HTR-8/SVneo (cell line): ENCODE measurements around the gene HEATR9.
"Not testable (repeated sequence)": the region's sequence is repeated elsewhere in the genome, so short reads cannot be mapped to it uniquely, and the experiment has no call there.

Source experiments
- DNase-seq: peaks from one replicate; pipeline ENCODE4 v3.0.0; 2011; ENCODE audit warnings: low spot score, mixed read lengths; ENCODE audit not compliant: insufficient read length
- FAIRE-seq: peaks from 2 replicates; lab custom pipeline; 2011; peaks lifted over from hg19 to GRCh38; lab: Jason Lieb, UNC

The HEATR9 gene, protein sequence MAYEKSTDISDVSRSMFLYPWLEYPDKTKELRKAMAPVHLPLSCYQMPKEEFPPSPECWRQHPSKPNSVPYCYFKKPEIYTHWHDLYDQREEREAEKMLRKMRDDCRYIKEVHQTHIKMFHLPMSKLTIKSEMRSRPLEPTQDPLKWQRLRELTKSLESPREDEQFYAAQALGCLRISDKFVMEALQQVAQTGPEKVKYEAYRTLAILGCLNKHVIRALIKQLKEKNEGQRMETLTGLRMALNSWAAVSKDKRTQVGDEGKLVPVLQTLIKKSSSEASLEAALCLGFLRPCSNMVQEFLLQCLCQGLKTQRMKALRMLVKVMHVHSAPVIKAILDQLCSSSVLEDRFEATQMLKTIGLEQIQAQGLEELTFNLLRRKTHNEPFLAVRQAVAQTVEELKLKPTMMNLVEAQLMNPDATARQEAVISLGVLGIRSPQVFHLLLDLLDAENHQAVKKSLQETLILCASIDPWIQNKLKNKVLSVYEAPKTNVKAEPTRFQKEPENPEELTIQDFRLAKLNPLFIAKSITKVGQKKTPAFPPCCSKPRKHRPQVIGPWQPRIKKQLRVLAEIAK

DNA sequence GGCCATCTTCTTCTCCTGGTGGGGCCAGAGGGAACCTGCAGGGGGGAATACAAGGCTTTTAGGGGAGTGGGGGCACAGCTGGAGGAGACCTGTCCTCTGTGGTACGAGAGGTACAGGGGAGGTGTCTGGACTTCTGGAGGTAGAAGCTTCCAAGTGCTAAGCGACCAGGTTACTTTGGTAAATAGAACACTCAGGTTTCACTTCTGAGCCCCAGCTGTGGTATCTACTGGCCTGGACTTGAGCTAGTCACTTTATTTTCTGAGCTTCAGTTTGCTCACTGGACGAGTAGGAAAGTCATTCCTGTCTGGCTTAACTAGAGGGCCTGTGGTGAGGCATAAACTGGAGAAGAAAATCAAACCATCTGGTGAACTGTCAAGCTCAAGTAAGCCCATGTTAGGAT is at the start of gene HEATR9:
HEATR9 (minus strand) TSS at position 155 of the 400 bp plus-strand sequence; CDS start at position 6, 149 bp downstream.
- no peak for FAIRE-seq

GRCh38 chr17:35917519-35918213 is 49.0 kb upstream of the HEATR9 start:
- no peak for FAIRE-seq

More for the DNA sequence above, at the start of gene HEATR9:
- no peak for DNase-seq

GRCh38 chr17:35915153-35915964 is 46.7 kb upstream of the HEATR9 start:
- FAIRE-seq: no peak
- no peak for DNase-seq

More at GRCh38 chr17:35917519-35918213, 49.0 kb upstream of the HEATR9 start:
- no peak for DNase-seq

- DNase-seq: no peak
- no peak for FAIRE-seq
Observed at GRCh38 chr17:35914354-35914753, 45.7 kb upstream of the HEATR9 start.

DNA sequence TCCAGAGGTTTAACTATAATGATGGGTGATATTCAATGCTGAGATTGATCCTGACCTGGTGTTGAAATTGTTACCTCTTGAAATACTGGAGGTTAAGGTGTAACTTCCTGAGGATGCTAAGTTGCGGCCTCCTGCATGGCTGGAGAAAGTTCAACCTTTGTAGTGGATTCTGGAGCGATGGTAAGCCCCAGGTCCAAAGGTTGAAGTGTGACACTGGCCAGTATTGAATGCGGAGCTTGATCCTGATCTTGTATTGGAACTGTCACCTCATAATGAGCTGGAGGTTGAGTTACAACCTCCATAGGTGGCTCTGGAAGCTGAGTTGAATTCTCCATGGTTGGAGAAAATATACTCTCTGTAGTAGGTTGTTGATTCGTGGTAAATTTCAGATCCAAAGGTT is 44.9 kb upstream of the HEATR9 start:
- FAIRE-seq (no peak), DNase-seq (no peak)

DNA sequence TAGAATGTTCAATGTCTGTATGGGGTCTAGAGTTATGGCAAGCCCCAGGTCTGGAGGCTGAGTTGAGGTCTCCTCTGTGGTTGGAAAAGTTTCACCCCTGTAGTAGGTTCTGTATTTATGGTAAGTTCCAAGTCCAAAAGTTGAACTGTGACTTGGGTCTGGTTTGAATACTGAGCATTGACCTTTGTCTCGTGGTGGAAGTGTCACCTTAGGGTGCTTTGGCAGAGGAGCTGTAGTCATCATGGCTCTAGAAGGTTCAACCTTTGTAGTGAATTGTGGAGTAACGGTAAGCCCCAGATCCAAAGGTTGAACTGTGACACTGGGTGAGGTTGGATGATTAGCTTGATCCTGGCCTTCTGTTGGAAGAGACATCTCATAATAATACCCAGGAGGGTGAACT is 44.3 kb upstream of the HEATR9 start:
- DNase-seq (no peak), FAIRE-seq (no peak)

DNA sequence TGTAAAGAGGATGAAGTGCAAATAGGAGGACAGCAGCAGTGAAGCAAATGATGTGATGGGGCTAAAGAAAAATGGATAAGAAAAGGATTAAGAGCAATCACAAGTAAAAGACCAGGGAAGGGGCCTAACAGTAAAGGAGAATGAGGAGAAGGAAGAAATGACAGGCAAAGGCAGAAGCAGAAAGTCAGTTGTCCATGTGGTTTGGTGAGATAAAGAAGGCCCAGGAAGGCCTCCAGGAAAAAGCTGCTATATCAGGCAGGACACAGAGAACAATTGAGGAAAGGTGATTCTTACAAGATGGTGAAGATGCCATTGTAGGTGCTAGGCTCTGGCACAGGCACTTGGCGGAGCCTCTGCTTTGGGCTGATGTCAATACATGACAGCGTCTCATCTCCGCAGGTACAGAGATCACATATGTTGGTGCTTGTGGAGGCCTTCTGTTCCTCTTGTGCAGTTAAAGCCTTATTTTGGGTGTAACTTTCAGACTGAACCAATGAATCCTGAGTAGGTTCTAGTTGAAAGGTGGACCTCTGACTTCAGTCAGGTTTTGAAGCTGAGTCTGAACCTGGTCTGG is 43.7 kb upstream of the HEATR9 start:
- FAIRE-seq (no peak), DNase-seq (no peak)

DNA sequence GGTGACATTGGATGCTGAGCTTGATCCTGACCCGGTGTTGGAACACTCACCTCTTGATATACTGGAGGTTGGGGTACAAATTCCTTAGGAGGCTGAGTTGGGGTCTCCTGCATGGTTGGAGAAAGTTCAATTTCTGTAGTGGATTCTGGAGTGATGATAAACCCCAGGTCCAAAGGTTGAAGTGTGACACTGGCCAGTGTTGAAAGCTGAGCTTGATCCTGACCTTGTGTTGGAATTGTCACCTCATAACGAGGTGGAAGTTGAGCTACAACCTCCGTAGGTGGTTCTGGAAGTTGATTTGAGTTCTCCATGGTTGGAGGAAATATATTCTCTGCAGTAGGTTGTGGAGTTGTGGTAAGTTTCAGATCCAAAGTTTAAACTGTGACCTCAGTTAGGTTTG is 40.7 kb upstream of the HEATR9 start:
- no peak for FAIRE-seq
- no peak for DNase-seq

DNA sequence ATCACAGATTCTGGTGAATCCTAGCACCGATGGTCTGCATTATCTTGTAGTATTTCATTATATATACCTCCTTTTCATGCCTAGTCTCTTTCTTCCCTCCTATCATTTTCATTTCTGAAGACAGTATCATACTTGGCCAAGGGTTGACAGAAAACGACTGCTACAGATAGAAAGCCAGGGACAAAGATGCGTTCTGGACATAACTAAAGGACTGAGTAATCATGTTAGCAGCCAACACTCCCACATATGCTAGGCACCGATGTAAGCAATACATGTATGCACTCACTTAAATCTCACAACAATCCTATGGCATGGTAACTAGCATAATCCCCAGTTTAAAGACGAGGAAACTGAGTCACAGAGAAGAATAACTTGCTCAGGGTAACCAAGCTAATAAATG is 39.0 kb upstream of the HEATR9 start:
- FAIRE-seq (no peak), DNase-seq (no peak)

DNA sequence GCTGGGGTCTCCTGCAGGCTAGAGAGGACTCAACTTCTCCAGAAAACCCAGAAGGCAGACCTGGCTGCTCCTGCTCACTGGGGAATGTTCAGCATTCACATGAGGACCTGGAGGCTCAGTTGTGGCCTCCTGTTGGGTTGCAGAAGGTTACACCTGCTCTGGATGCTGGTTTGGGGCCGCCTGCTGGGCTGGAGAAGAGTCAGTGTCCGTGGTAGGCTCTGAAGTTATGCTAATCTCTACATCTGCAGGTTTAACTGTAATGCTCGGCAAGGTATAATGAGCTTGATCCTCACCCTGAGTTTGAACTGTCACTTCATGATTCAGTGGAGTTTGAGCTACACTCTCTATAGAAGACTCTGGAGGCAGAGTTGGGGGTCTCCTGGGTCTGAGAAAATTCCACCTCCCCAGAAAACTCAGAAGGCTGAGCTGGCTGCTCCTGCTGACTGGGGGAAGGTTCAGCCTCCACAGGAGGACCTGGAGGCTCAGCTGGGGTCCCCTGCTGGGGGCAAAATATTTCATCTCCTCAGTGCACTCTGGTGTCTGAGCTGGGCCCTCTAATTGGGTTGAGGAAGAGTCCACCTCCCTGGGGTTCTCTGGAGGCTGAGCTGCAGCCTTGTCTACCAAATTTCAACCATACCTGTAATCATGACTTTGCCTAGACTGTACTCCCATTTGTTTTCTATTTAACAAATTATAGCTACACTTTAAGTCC is 38.4 kb upstream of the HEATR9 start:
- DNase-seq: no peak
- no peak for FAIRE-seq

DNA sequence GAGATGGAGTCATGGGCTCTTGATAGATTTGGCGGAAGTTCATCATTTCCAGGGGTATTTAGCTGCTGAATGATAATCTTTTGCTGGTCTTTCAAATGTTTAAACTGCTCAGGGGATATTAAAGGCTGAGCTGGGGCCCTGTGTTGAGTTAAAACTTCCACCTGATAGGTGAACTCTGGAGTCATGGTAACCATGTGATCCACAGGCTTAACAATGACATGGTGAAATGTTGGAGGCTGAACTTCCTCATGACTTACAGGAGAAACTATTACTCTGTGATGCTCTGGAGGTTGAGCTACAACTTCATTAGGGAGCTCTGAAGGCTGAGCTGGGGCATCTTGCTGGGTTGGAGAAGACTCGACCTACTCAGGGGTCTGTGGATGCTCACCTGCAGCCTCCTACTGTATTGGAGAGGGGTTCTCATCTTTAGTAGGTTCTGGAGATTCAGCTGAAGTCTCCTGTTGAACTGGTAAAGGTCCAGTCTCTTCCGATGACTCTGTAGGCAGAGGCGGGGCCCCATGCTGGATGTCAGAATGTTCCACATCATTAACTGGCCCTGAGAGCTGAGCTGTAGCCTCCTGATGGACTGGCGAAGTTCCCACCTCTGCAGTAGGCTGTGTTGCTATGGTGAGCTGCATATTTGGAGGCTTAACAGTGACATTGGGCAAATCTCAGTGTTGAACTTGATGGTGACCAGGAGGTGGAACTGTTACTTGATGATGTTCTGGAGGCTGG is 37.7 kb upstream of the HEATR9 start:
- DNase-seq (no peak), FAIRE-seq (no peak)

DNA sequence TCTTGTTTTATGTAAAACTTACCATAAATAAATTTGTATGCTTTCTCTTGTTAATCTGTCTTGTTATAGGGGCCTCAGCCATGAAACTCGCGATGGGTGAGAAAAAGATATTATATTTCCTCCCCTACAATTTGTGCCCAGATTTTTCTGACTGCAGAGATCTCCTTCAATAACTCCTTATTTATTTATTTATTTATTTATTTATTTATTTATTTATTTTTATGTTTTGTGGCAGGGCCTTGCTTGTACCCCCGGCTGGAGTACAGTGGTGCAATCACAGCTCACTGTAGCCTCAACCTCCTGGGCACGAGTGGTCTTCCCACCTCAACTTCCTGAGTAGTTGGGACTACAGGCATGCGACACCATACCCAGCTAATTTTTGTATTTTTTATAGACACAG is 34.8 kb upstream of the HEATR9 start:
- DNase-seq (no peak), FAIRE-seq (no peak)

DNA sequence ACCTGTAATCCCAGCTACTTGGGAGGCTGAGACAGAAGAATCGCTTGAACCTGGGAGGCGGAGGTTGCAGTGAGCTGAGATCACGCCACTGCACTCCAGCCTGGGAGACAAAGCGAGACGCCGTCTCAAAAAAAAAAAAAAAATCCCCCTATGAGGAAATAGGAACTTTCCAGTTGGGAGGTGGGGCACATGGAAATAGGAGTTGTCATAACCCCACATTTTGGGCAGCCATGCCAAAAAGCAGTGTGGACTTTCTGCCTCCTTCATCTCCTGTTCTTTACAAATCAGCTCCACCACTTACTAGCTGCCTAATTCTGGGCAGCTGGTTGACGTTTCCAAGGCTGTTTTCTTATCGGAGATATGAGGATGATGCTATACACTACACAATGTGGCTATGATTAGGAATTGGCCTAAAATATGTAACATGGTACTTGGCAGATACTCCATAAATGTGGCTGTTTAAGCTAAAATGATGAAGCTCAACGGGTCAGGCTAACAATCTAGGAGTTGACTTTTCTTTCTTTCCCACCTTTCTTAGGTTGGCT is 33.0 kb upstream of the HEATR9 start:
- no peak for FAIRE-seq

DNA sequence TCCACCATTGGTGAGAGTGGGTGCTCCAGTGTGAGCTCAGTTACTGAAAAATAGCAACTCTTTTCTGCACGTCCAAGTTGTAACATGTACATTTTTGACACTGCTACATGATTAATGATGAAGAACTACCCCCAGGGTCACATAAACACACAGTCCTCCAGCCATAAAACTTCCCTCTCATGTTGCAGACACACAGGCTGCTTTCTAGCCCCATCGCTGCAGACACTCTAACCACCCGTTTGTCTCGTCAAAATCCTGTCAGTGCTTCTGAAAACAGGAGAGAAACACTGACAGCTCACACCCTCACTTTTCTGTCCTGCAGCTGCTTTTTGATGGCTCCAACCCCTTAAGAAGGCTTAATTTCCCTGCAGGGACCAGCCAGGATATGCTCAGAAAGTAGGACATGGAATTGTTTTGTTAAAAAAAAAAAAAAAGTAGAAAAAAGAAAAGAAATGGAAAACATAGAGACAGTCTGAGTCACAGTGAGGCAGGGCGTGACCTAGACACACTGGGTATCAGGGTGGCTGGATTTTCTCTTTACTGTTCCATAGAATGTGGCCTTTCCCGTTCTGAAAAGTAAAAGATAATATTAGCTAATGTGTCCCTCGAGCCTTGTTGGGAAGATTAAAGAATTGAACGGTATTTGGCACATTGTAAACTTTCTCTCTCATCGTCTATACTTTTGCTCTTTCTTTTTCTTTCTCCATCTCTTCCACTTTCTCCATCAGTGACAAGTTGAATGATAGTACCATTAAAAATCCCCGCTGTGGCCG is 32.2 kb upstream of the HEATR9 start:
- no peak for FAIRE-seq

More for the DNA sequence above, 33.0 kb upstream of the HEATR9 start:
- no peak for DNase-seq

DNA sequence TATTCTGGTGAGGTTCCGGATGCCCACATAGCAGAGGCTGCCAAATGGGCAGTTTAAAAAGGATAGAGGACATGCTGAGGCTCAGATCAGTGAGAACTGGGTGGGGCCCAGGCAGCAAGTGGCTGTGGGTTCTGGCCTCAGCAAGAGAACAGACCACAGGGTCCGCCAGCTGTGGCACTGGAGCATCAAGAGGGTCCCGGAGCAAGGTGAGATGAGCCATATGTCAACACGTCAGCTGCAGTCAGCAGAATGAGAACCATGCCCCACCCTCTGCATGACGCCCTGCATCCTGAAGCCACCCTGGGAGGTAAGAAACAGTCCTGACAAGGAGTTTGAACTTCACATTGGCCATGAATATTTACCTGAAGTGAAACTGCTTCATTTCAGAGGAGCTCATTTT is 31.6 kb upstream of the HEATR9 start:
- FAIRE-seq (no peak), DNase-seq (no peak)

More for the DNA sequence above, 32.2 kb upstream of the HEATR9 start:
- peak; percentile 34 for DNase-seq

GRCh38 chr17:35898283-35899070 is 29.8 kb upstream of the HEATR9 start:
- DNase-seq (no peak), FAIRE-seq (no peak)

- DNase-seq, FAIRE-seq: not testable (repeated sequence)
Observed at GRCh38 chr17:35897772-35898171, 29.1 kb upstream of the HEATR9 start.
